Caco-2 (cell line): ENCODE measurements around the gene HERC5. TPM values are rescaled to one million over a fixed set of nuclear protein-coding genes. Genes with fewer than 3 reads are reported as not detected.

Experiments used
- BruUV-seq: library from RNA; stranded (reverse); fragments of 400-500 nt; replicated peaks from 2 replicates; lab custom pipeline; 2021; lab: Mats Ljungman, UMichigan
- CTCF ChIA-PET: fragments of 300-600 bp; sonication (Branson Sonifier 250); formaldehyde crosslinking; loops from one replicate; lab custom pipeline; 2022; ENCODE audit warnings: antibody characterized with exemption; lab: Charles Lee
- POLR2A ChIA-PET: fragments of 300-600 bp; sonication (Branson Sonifier 250); formaldehyde crosslinking; loops from one replicate; lab custom pipeline; 2022; ENCODE audit warnings: antibody characterized with exemption; lab: Charles Lee
- DNase-seq, 2 experiments: peaks; one replicate each; pipeline versions ENCODE4 v3.0.0 to v3.0.0-alpha.2; 2020 to 2022
- H3K27me3 ChIP-seq: replicated peaks from 2 replicates; pipeline ENCODE4 v1.6.0; 2011; ENCODE audit warnings: low read length; ENCODE audit not compliant: control insufficient read depth, insufficient read depth
- H3K36me3 ChIP-seq: 2 replicates; pipeline ENCODE4 v1.5.1; 2011; ENCODE audit warnings: low read length; ENCODE audit not compliant: control insufficient read depth, insufficient read depth
- H3K4me1 ChIP-seq: fragments of 250-450 bp; sonication (Bioruptor Pico); 2 replicates; pipeline ENCODE4 v1.5.1; 2020; ENCODE audit warnings: mild to moderate bottlenecking
- H3K4me3 ChIP-seq: 2 replicates; pipeline ENCODE4 v1.5.1; 2011; ENCODE audit warnings: low read depth, mild to moderate bottlenecking, control low read depth, low read length
- H3K9me3 ChIP-seq: fragments of 250-450 bp; sonication (Bioruptor Pico); 2 replicates; pipeline ENCODE4 v1.5.1; 2020; ENCODE audit warnings: mild to moderate bottlenecking, moderate library complexity
- H3K27ac Mint-ChIP-seq: one replicate; pipeline ENCODE4 v1.8.0; 2022; ENCODE audit warnings: mixed read lengths; ENCODE audit not compliant: unreplicated experiment
- H3K27me3 Mint-ChIP-seq: one replicate; pipeline ENCODE4 v1.8.0; 2022; ENCODE audit warnings: mixed read lengths; ENCODE audit not compliant: insufficient read depth, unreplicated experiment
- H3K36me3 Mint-ChIP-seq: one replicate; pipeline ENCODE4 v1.8.0; 2022; ENCODE audit warnings: mild to moderate bottlenecking, mixed read lengths; ENCODE audit not compliant: insufficient read depth, unreplicated experiment
- H3K4me1 Mint-ChIP-seq: one replicate; pipeline ENCODE4 v1.8.0; 2022; ENCODE audit warnings: low read depth, mixed read lengths; ENCODE audit not compliant: unreplicated experiment
- H3K4me3 Mint-ChIP-seq: one replicate; pipeline ENCODE4 v1.8.0; 2022; ENCODE audit warnings: mild to moderate bottlenecking, moderate library complexity, mixed read lengths; ENCODE audit not compliant: unreplicated experiment
- H3K9me3 Mint-ChIP-seq: one replicate; pipeline ENCODE4 v1.8.0; 2022; ENCODE audit warnings: mixed read lengths; ENCODE audit not compliant: unreplicated experiment
- intact Hi-C: fragments of 100-400 bp; cut with micrococcal nuclease; formaldehyde crosslinking; loops from one replicate; pipeline ENCODE4 v1.10.0; 2022; ENCODE audit not compliant: unreplicated experiment
- total RNA-seq: library from RNA; stranded (reverse); gene quantifications from 2 replicates; pipeline ENCODE4 v1.2.3, GENCODE V29; 2022
- TF ChIP-seq, protein P1 (sequence below), 2 experiments: fragments of 200-600 bp in 1 of 2; IDR thresholded peaks; 1 replicate in 1 of 2; 2 replicates in 1 of 2; pipeline versions ENCODE4 v1.5.1 to v1.8.0; 2011 to 2022; ENCODE audit warnings: antibody characterized with exemption in 1 of 2, control low read depth in 1 of 2, inconsistent platforms in 1 of 2, low read depth in 1 of 2, low read length in 1 of 2, mild to moderate bottlenecking in 1 of 2, moderate library complexity in 1 of 2; ENCODE audit not compliant: insufficient read depth in 1 of 2, severe bottlenecking in 1 of 2, unreplicated experiment in 1 of 2

The HERC5 gene
- total RNA-seq, 1 experiment from 2014 or later = 5.6 TPM

DNA sequence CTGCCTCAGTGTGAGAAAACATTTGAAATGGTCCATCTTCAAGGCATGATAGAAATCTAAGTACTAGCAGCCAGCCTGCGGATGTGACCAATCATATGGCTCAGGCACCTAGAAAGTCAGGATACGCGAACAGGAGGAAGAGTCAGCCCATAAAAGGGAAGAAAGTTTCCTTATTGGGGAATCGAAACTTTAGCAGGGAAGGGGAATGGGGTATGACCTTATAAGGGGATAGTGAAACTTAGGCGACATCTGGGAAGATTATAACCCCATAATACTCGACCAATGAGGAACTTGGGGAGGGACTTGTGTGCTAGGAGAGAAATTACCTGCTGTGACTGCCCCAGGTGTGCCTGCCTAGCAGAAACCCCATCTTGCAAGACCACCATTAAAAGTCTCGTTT, 92.9 kb downstream of the HERC5 start:
- Mint-ChIP-seq H3K27me3 (peaks cover 8% of the 10 kb centered on the region), H3K36me3 (no peaks in the 10 kb centered on the region), H3K4me1 (no peaks in the 10 kb centered on the region), H3K9me3 (no peaks in the 10 kb centered on the region), H3K27ac (no peak overlapping the region), H3K4me3 (no peak overlapping the region)
- no peaks in the 10 kb centered on the region for H3K27me3 ChIP-seq
- POLR2A ChIA-PET = no interaction called here
- no peaks in the 10 kb centered on the region for H3K9me3 ChIP-seq
- no TSS peak for BruUV-seq
- no peaks in the 10 kb centered on the region for H3K4me1 ChIP-seq
- CTCF ChIA-PET = no interaction called here
- H3K36me3 ChIP-seq = no peaks in the 10 kb centered on the region
- intact Hi-C loops = no loop called here
- TF ChIP-seq, protein P1, sequence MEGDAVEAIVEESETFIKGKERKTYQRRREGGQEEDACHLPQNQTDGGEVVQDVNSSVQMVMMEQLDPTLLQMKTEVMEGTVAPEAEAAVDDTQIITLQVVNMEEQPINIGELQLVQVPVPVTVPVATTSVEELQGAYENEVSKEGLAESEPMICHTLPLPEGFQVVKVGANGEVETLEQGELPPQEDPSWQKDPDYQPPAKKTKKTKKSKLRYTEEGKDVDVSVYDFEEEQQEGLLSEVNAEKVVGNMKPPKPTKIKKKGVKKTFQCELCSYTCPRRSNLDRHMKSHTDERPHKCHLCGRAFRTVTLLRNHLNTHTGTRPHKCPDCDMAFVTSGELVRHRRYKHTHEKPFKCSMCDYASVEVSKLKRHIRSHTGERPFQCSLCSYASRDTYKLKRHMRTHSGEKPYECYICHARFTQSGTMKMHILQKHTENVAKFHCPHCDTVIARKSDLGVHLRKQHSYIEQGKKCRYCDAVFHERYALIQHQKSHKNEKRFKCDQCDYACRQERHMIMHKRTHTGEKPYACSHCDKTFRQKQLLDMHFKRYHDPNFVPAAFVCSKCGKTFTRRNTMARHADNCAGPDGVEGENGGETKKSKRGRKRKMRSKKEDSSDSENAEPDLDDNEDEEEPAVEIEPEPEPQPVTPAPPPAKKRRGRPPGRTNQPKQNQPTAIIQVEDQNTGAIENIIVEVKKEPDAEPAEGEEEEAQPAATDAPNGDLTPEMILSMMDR (IDR thresholded peaks at IDR 0.05; ENCODE audit: insufficient read depth in 1 of 2, low read depth in 1 of 2, low read length in 1 of 2, severe bottlenecking in 1 of 2, unreplicated experiment in 1 of 2) = no peak
- DNase-seq = no peak
- no peak overlapping the region for H3K4me3 ChIP-seq

Other genes with a start within 250 kb of the HERC5 start
- gene PPM1K, start 172.6 kb upstream of the HERC5 start, total RNA-seq = 23.8 and 24.3 TPM in 2 replicates
- gene HERC6, start 78.3 kb upstream of the HERC5 start, total RNA-seq = 6.5 and 7.6 TPM in 2 replicates
- 41.6 and 46.6 TPM in 2 replicates for gene PYURF, start 66.7 kb downstream of the HERC5 start, total RNA-seq
- gene HERC3, start 135.4 kb downstream of the HERC5 start, total RNA-seq = 9.2 and 10.5 TPM in 2 replicates
- gene NAP1L5, start 240.7 kb downstream of the HERC5 start, total RNA-seq = not detected in 2 replicates